ENCODE results near the gene GALNT10.

GALNT10 gene

DNA sequence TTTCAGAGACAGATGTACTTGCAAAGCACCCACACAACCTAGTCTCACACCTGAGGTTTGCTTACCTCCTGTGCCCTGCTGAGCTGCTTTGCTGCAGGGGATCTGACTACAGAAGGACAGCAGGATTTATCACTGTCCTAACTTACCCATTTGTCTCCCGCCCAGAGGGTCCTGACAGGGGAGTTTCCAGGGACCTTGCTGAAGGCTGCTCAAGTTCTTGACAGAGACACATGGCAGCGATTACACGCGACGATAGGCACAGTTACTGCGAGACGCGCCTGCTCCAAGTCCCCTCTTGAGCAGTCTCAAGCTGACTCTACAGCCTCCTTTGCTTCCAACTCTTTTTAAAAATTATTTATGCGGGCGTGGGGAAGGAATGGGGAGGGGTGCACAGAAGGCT lies 24.6 kb upstream of the GALNT10 start:
- Histone ChIP-seq H3K9me2 (replicated peaks; ENCODE audit: control insufficient read depth, low read length) (no peaks in the 10 kb centered on the region), H3K4me2 (ENCODE audit: low read length) (no peak overlapping the region), H3K79me2 (ENCODE audit: control insufficient read depth, low read length) (no peaks in the 10 kb centered on the region), H3K9me3 (ENCODE audit: control insufficient read depth, insufficient read depth, low read length) (no peaks in the 10 kb centered on the region), H3K27ac (ENCODE audit: low read depth, low read length) (no peak overlapping the region), H4K20me1 (ENCODE audit: control insufficient read depth, insufficient read depth, low read depth, low read length) (no peaks in the 10 kb centered on the region), H3K4me3 (ENCODE audit: low read length) (no peak overlapping the region), H3K36me3 (ENCODE audit: control insufficient read depth, low read length) (no peaks in the 10 kb centered on the region), H3K27me3 (ENCODE audit: control insufficient read depth, low read length) (peaks cover 7% of the 10 kb centered on the region; the same call in 1 of the 2 replicates), H3F3A (ENCODE audit: control insufficient read depth, insufficient read depth) (no peaks in the 10 kb centered on the region), H3K4me1 (ENCODE audit: control insufficient read depth, low read length) (no peaks in the 10 kb centered on the region)
- no peak for TF ChIP-seq EZH2phosphoT487 (IDR thresholded peaks at IDR 0.05; ENCODE audit: borderline replicate concordance, low read length)
- TF ChIP-seq CTCF (IDR thresholded peaks at IDR 0.05; ENCODE audit: low read depth, low read length, poor library complexity, severe bottlenecking), result no peak

DNA sequence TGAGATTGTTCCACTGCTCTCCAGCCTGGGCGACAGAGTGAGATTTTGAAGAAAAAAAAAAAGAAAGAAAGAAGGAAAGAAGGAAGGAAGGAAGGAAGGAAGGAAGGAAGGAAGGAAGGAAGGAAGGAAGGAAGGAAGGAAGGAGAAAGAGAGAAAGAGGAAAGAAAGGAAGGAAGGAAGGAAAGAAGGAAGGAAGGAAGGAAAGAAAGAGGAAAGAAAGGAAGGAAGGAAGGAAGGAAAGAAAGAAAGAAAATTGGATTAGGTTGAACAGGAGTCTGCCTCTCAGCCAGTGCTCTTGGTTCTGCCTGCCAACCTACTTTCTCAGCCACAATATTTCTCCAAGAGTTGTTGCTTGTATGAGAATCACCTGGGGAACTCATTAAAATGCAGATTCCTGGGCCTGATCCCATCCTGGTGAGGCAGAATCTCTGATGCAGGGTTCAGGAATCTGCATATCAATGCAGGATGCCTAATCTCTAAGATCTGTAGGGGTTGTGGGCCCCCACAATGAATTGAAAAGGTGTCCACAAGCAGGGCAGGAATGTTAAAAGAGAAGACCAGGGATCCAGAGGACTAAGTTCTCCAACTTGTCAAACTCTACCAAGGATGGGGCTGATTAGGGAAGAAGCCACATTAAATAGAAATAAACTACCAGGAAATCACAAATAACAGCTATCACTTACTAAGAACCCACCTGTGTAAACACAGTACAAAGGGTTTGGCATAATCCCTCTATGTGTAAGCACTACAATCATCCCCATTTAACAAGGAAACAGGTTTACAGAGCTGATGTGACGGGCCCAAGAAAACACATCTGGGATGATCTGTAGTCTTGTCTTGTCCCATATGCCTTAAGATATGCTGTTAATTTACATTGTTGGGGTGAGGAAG lies 23.4 kb upstream of the GALNT10 start:
- Histone ChIP-seq H3K27ac (ENCODE audit: low read depth, low read length) (no peak overlapping the region), H3K4me3 (ENCODE audit: low read length) (no peak overlapping the region), H3K9me2 (replicated peaks; ENCODE audit: control insufficient read depth, low read length) (no peaks in the 10 kb centered on the region), H3K4me1 (ENCODE audit: control insufficient read depth, low read length) (no peaks in the 10 kb centered on the region), H4K20me1 (ENCODE audit: control insufficient read depth, insufficient read depth, low read depth, low read length) (no peaks in the 10 kb centered on the region), H3K4me2 (ENCODE audit: low read length) (no peak overlapping the region), H3K9me3 (ENCODE audit: control insufficient read depth, insufficient read depth, low read length) (no peaks in the 10 kb centered on the region), H3K36me3 (ENCODE audit: control insufficient read depth, low read length) (no peaks in the 10 kb centered on the region), H3F3A (ENCODE audit: control insufficient read depth, insufficient read depth) (no peaks in the 10 kb centered on the region), H3K27me3 (ENCODE audit: control insufficient read depth, low read length) (0 out of 2 replicates have a peak, but pooled peaks cover 4% of the 10 kb centered on the region), H3K79me2 (ENCODE audit: control insufficient read depth, low read length) (no peaks in the 10 kb centered on the region)
- TF ChIP-seq EZH2phosphoT487 (IDR thresholded peaks at IDR 0.05; ENCODE audit: borderline replicate concordance, low read length) (no peak), CTCF (IDR thresholded peaks at IDR 0.05; ENCODE audit: low read depth, low read length, poor library complexity, severe bottlenecking) (no peak)

DNA sequence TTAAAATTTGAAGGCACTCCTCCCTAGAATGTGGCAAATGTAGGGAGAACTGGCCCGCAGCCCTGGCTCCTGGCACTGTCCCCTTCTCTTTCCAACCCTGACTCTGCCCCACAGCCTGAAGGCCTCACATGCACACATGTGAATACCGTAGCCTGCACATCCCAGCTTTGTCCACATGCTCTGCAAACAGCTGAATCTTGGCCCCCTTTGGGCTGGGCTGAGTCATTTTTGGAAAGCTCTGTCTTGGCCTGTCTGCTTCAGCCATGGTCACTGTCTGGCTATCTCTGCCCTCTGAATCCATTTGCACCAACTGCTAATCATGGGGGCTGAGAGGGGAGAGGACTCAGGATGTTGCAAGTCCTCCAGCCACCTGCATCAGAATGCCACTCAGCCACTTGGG lies 22.1 kb upstream of the GALNT10 start:
- Histone ChIP-seq H3K9me3 (ENCODE audit: control insufficient read depth, insufficient read depth, low read length) (no peaks in the 10 kb centered on the region), H4K20me1 (ENCODE audit: control insufficient read depth, insufficient read depth, low read depth, low read length) (no peaks in the 10 kb centered on the region), H3K36me3 (ENCODE audit: control insufficient read depth, low read length) (no peaks in the 10 kb centered on the region), H3K27me3 (ENCODE audit: control insufficient read depth, low read length) (0 out of 2 replicates have a peak, but pooled peaks cover 4% of the 10 kb centered on the region), H3K79me2 (ENCODE audit: control insufficient read depth, low read length) (no peaks in the 10 kb centered on the region), H3K4me3 (ENCODE audit: low read length) (no peak overlapping the region), H3F3A (ENCODE audit: control insufficient read depth, insufficient read depth) (no peaks in the 10 kb centered on the region), H3K9me2 (replicated peaks; ENCODE audit: control insufficient read depth, low read length) (no peaks in the 10 kb centered on the region), H3K4me2 (ENCODE audit: low read length) (no peak overlapping the region), H3K27ac (ENCODE audit: low read depth, low read length) (no peak overlapping the region), H3K4me1 (ENCODE audit: control insufficient read depth, low read length) (no peaks in the 10 kb centered on the region)
- no peak for TF ChIP-seq CTCF (IDR thresholded peaks at IDR 0.05; ENCODE audit: low read depth, low read length, poor library complexity, severe bottlenecking)
- no peak for TF ChIP-seq EZH2phosphoT487 (IDR thresholded peaks at IDR 0.05; ENCODE audit: borderline replicate concordance, low read length)
